HepG2 (cell line): Measurements from ENCODE around the gene FAM234B. TPM values are rescaled to one million over a fixed set of nuclear protein-coding genes. Genes with fewer than 3 reads are reported as not detected.

ENCODE experiments used
- ATAD3A ChIP-seq: sonication (generic); formaldehyde crosslinking; IDR thresholded peaks from 2 replicates; pipeline ENCODE4 v1.4.0; 2020; ENCODE audit warnings: missing genetic modification reagents
- CHCHD3 ChIP-seq: sonication (generic); formaldehyde crosslinking; IDR thresholded peaks from 2 replicates; pipeline ENCODE4 v1.8.0; 2022; ENCODE audit warnings: mild to moderate bottlenecking, missing genetic modification reagents, moderate library complexity
- MXI1 ChIP-seq: IDR thresholded peaks from 3 replicates; pipeline ENCODE4 v1.6.1; 2012; ENCODE audit warnings: low read depth, low read length, inconsistent platforms, borderline replicate concordance
- SIN3B ChIP-seq: fragments of 150-350 bp; IDR thresholded peaks from 2 replicates; pipeline ENCODE4 v1.6.1; 2014; ENCODE audit warnings: low read length
- SUZ12 ChIP-seq: fragments of 150-350 bp; IDR thresholded peaks from 2 replicates; pipeline ENCODE4 v1.6.1; 2014; ENCODE audit warnings: low read depth, low read length
- ZNF274 ChIP-seq: sonication (generic); formaldehyde crosslinking; IDR thresholded peaks from 2 replicates; pipeline ENCODE4 v1.5.1; 2020; ENCODE audit warnings: mild to moderate bottlenecking, missing genetic modification reagents
- ZNF83 ChIP-seq: sonication (generic); formaldehyde crosslinking; IDR thresholded peaks from 2 replicates; pipeline ENCODE4 v1.4.0; 2020; ENCODE audit warnings: missing genetic modification reagents, mild to moderate bottlenecking, borderline replicate concordance
- polyA plus RNA-seq, 8 experiments: library from polyadenylated mRNA; depleted of rRNA in 3 of 8; stranded (reverse) in 7 of 8; unstranded in 1 of 8; fragments of >200 nt; fragmentation: Illumina TruSeq in 4 of 8; extraction: Trizol in 4 of 8; gene quantifications; 2 replicates each; pipeline versions ENCODE4 v1.2.1 to v1.2.3, GENCODE V29; 2011 to 2016; ENCODE audit warnings: low read depth in 4 of 8, missing spikeins in 1 of 8, mixed read lengths in 1 of 8; ENCODE audit not compliant: insufficient read depth in 1 of 8
- total RNA-seq, 5 experiments: library from RNA; depleted of rRNA; stranded (reverse); fragments of >200 nt; fragmentation: Illumina TruSeq; extraction: Trizol; gene quantifications; 2 replicates each; pipeline ENCODE4 v1.2.3, GENCODE V29; 2016; ENCODE audit warnings: low read depth in 1 of 5
- TF ChIP-seq, protein P1 (sequence below): IDR thresholded peaks from 2 replicates; pipeline ENCODE4 v1.6.1; 2012; ENCODE audit warnings: low read length, improper control_type of control experiment
- TF ChIP-seq, protein P2 (sequence below): IDR thresholded peaks from 2 replicates; pipeline ENCODE4 v1.6.1; 2016
- TF ChIP-seq, protein P3 (sequence below): sonication (generic); formaldehyde crosslinking; IDR thresholded peaks from 2 replicates; pipeline ENCODE4 v1.4.0; 2020; ENCODE audit warnings: mild to moderate bottlenecking, missing genetic modification reagents

Gene FAM234B
- total and polyA plus RNA-seq, 2 of the 13 experiments (the other 11 are each of a cell fraction or from before 2014, with no cell fraction given), result 7.8 to 13.8 TPM

- TF ChIP-seq, protein P1, sequence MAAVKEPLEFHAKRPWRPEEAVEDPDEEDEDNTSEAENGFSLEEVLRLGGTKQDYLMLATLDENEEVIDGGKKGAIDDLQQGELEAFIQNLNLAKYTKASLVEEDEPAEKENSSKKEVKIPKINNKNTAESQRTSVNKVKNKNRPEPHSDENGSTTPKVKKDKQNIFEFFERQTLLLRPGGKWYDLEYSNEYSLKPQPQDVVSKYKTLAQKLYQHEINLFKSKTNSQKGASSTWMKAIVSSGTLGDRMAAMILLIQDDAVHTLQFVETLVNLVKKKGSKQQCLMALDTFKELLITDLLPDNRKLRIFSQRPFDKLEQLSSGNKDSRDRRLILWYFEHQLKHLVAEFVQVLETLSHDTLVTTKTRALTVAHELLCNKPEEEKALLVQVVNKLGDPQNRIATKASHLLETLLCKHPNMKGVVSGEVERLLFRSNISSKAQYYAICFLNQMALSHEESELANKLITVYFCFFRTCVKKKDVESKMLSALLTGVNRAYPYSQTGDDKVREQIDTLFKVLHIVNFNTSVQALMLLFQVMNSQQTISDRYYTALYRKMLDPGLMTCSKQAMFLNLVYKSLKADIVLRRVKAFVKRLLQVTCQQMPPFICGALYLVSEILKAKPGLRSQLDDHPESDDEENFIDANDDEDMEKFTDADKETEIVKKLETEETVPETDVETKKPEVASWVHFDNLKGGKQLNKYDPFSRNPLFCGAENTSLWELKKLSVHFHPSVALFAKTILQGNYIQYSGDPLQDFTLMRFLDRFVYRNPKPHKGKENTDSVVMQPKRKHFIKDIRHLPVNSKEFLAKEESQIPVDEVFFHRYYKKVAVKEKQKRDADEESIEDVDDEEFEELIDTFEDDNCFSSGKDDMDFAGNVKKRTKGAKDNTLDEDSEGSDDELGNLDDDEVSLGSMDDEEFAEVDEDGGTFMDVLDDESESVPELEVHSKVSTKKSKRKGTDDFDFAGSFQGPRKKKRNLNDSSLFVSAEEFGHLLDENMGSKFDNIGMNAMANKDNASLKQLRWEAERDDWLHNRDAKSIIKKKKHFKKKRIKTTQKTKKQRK, result no peak
- TF ChIP-seq, protein P2, sequence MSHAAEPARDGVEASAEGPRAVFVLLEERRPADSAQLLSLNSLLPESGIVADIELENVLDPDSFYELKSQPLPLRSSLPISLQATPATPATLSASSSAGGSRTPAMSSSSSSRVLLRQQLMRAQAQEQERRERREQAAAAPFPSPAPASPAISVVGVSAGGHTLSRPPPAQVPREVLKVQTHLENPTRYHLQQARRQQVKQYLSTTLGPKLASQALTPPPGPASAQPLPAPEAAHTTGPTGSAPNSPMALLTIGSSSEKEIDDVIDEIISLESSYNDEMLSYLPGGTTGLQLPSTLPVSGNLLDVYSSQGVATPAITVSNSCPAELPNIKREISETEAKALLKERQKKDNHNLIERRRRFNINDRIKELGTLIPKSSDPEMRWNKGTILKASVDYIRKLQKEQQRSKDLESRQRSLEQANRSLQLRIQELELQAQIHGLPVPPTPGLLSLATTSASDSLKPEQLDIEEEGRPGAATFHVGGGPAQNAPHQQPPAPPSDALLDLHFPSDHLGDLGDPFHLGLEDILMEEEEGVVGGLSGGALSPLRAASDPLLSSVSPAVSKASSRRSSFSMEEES, result peak; percentile 31; the same call in 1 of the 2 replicates
- TF ChIP-seq SUZ12 (no peak), ZNF83 (no peak), CHCHD3 (CRISPR knock-in tag) (no peak), MXI1 (no peak), SIN3B (no peak), ZNF274 (CRISPR knock-in tag) (no peak), ATAD3A (CRISPR knock-in tag) (no peak)
- TF ChIP-seq, protein P3, sequence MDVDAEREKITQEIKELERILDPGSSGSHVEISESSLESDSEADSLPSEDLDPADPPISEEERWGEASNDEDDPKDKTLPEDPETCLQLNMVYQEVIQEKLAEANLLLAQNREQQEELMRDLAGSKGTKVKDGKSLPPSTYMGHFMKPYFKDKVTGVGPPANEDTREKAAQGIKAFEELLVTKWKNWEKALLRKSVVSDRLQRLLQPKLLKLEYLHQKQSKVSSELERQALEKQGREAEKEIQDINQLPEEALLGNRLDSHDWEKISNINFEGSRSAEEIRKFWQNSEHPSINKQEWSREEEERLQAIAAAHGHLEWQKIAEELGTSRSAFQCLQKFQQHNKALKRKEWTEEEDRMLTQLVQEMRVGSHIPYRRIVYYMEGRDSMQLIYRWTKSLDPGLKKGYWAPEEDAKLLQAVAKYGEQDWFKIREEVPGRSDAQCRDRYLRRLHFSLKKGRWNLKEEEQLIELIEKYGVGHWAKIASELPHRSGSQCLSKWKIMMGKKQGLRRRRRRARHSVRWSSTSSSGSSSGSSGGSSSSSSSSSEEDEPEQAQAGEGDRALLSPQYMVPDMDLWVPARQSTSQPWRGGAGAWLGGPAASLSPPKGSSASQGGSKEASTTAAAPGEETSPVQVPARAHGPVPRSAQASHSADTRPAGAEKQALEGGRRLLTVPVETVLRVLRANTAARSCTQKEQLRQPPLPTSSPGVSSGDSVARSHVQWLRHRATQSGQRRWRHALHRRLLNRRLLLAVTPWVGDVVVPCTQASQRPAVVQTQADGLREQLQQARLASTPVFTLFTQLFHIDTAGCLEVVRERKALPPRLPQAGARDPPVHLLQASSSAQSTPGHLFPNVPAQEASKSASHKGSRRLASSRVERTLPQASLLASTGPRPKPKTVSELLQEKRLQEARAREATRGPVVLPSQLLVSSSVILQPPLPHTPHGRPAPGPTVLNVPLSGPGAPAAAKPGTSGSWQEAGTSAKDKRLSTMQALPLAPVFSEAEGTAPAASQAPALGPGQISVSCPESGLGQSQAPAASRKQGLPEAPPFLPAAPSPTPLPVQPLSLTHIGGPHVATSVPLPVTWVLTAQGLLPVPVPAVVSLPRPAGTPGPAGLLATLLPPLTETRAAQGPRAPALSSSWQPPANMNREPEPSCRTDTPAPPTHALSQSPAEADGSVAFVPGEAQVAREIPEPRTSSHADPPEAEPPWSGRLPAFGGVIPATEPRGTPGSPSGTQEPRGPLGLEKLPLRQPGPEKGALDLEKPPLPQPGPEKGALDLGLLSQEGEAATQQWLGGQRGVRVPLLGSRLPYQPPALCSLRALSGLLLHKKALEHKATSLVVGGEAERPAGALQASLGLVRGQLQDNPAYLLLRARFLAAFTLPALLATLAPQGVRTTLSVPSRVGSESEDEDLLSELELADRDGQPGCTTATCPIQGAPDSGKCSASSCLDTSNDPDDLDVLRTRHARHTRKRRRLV (CRISPR knock-in tag), result no peak
Observed at GRCh38 chr12:13079440-13079906, 35.3 kb downstream of the FAM234B start (continued).
